ENCODE measurements around the gene GRK3. TPM values are rescaled to one million over a fixed set of nuclear protein-coding genes. Genes with fewer than 3 reads are reported as not detected.
"Not testable (repeated sequence)": the region's sequence is repeated elsewhere in the genome, so short reads cannot be mapped to it uniquely, and the experiment has no call there.

Gene GRK3
- polyA plus RNA-seq, 4 donors: 0.22 to 6.0 (median 2.0) TPM

DNA sequence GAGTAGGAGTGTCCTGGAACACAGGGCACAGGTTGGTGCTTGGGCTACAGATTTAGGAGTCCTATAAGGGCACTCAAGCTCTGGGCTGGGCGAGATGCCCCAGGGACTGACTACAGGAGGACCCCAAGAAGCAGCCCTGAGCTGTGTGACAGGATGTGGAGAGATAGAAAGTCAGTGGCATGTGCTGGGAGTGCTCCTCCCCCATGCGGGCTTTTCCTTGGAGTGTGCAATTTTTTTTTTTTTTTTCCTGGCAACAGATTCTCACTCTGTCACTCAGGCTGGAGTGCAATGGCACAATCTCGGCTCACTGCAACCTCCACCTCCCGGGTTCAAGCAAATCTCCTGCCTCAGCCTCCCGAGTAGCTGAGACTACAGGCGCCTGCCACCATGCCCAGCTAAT, 144.0 kb downstream of the GRK3 start:
- not testable (repeated sequence) for H3K27ac ChIP-seq (ENCODE audit: low read depth in 1 of 3, low read length in 2 of 3); H3K9me3 ChIP-seq (ENCODE audit: control insufficient read depth in 2 of 2, insufficient read depth in 1 of 2, low read depth in 1 of 2, low read length in 1 of 2); FAIRE-seq; H3K27me3 ChIP-seq (ENCODE audit: control insufficient read depth in 3 of 3, insufficient read depth in 3 of 3, low read length in 3 of 3); H3K4me1 ChIP-seq (ENCODE audit: control insufficient read depth in 3 of 3, insufficient read depth in 2 of 3, low read depth in 1 of 3, low read length in 2 of 3); H3K4me3 ChIP-seq (ENCODE audit: low read depth in 1 of 3, low read length in 3 of 3); H3K36me3 ChIP-seq (ENCODE audit: control insufficient read depth in 3 of 3, insufficient read depth in 2 of 3, low read depth in 1 of 3, low read length in 3 of 3); DNase-seq
- 82 to 90% (median 86%) methylated on average over 6 of the region's 6 CpGs for WGBS, 3 donors

- H3K4me3 ChIP-seq (ENCODE audit: low read depth in 1 of 3, low read length in 3 of 3): no peak overlapping the region
- FAIRE-seq: no peak
These were observed 145.3 kb downstream of the GRK3 start for GRCh38 chr22:25709758-25710157.

GRCh38 chr22:25710501-25710900, 146.0 kb downstream of the GRK3 start:
- Histone ChIP-seq H3K36me3 (ENCODE audit: control insufficient read depth in 3 of 3, insufficient read depth in 2 of 3, low read depth in 1 of 3, low read length in 3 of 3) (no peaks in the 10 kb centered on the region), H3K27me3 (ENCODE audit: control insufficient read depth in 3 of 3, insufficient read depth in 3 of 3, low read length in 3 of 3) (no peaks in the 10 kb centered on the region), H3K4me1 (ENCODE audit: control insufficient read depth in 3 of 3, insufficient read depth in 2 of 3, low read depth in 1 of 3, low read length in 2 of 3) (no peaks in the 10 kb centered on the region), H3K4me3 (ENCODE audit: low read depth in 1 of 3, low read length in 3 of 3) (no peak overlapping the region), H3K27ac (ENCODE audit: low read depth in 1 of 3, low read length in 2 of 3) (no peak overlapping the region), H3K9me3 (ENCODE audit: control insufficient read depth in 2 of 2, insufficient read depth in 1 of 2, low read depth in 1 of 2, low read length in 1 of 2) (no peaks in the 10 kb centered on the region)
- FAIRE-seq: no peak
- WGBS, 3 donors: 88 to 97% (median 93%) methylated on average over 7 of the region's 7 CpGs
- DNase-seq: no peak

More at GRCh38 chr22:25709758-25710157, 145.3 kb downstream of the GRK3 start:
- no peak for DNase-seq
- Histone ChIP-seq H3K9me3 (ENCODE audit: control insufficient read depth in 2 of 2, insufficient read depth in 1 of 2, low read depth in 1 of 2, low read length in 1 of 2) (no peaks in the 10 kb centered on the region), H3K27me3 (ENCODE audit: control insufficient read depth in 3 of 3, insufficient read depth in 3 of 3, low read length in 3 of 3) (no peaks in the 10 kb centered on the region), H3K27ac (ENCODE audit: low read depth in 1 of 3, low read length in 2 of 3) (no peak overlapping the region), H3K36me3 (ENCODE audit: control insufficient read depth in 3 of 3, insufficient read depth in 2 of 3, low read depth in 1 of 3, low read length in 3 of 3) (no peaks in the 10 kb centered on the region), H3K4me1 (ENCODE audit: control insufficient read depth in 3 of 3, insufficient read depth in 2 of 3, low read depth in 1 of 3, low read length in 2 of 3) (no peaks in the 10 kb centered on the region)
- WGBS, 3 donors: 71 to 85% (median 72%) methylated on average over 6 of the region's 6 CpGs

- Histone ChIP-seq H3K4me1 (ENCODE audit: control insufficient read depth in 3 of 3, insufficient read depth in 2 of 3, low read depth in 1 of 3, low read length in 2 of 3) (no peaks in the 10 kb centered on the region), H3K27me3 (ENCODE audit: control insufficient read depth in 3 of 3, insufficient read depth in 3 of 3, low read length in 3 of 3) (no peaks in the 10 kb centered on the region), H3K9me3 (ENCODE audit: control insufficient read depth in 2 of 2, insufficient read depth in 1 of 2, low read depth in 1 of 2, low read length in 1 of 2) (no peaks in the 10 kb centered on the region), H3K4me3 (ENCODE audit: low read depth in 1 of 3, low read length in 3 of 3) (no peak overlapping the region), H3K27ac (ENCODE audit: low read depth in 1 of 3, low read length in 2 of 3) (no peak overlapping the region), H3K36me3 (ENCODE audit: control insufficient read depth in 3 of 3, insufficient read depth in 2 of 3, low read depth in 1 of 3, low read length in 3 of 3) (no peaks in the 10 kb centered on the region)
- FAIRE-seq (no peak), DNase-seq (no peak)
- 79 to 83% (median 83%) methylated on average over 6 of the region's 6 CpGs for WGBS, 3 donors
These were observed 147.0 kb downstream of the GRK3 start for GRCh38 chr22:25711491-25711890.

GRCh38 chr22:25712661-25713400, 148.4 kb downstream of the GRK3 start:
- Histone ChIP-seq H3K4me3 (ENCODE audit: low read depth in 1 of 3, low read length in 3 of 3) (no peak overlapping the region), H3K27me3 (ENCODE audit: control insufficient read depth in 3 of 3, insufficient read depth in 3 of 3, low read length in 3 of 3) (no peaks in the 10 kb centered on the region), H3K4me1 (ENCODE audit: control insufficient read depth in 3 of 3, insufficient read depth in 2 of 3, low read depth in 1 of 3, low read length in 2 of 3) (no peaks in the 10 kb centered on the region), H3K36me3 (ENCODE audit: control insufficient read depth in 3 of 3, insufficient read depth in 2 of 3, low read depth in 1 of 3, low read length in 3 of 3) (no peaks in the 10 kb centered on the region), H3K9me3 (ENCODE audit: control insufficient read depth in 2 of 2, insufficient read depth in 1 of 2, low read depth in 1 of 2, low read length in 1 of 2) (no peaks in the 10 kb centered on the region), H3K27ac (ENCODE audit: low read depth in 1 of 3, low read length in 2 of 3) (no peak overlapping the region)
- DNase-seq: no peak
- WGBS, 3 donors: 86 to 90% (median 87%) methylated on average over 7 of the region's 7 CpGs
- FAIRE-seq: no peak

- Histone ChIP-seq H3K4me3 (ENCODE audit: low read depth in 1 of 3, low read length in 3 of 3) (no peak overlapping the region), H3K27me3 (ENCODE audit: control insufficient read depth in 3 of 3, insufficient read depth in 3 of 3, low read length in 3 of 3) (no peaks in the 10 kb centered on the region), H3K4me1 (ENCODE audit: control insufficient read depth in 3 of 3, insufficient read depth in 2 of 3, low read depth in 1 of 3, low read length in 2 of 3) (no peaks in the 10 kb centered on the region), H3K36me3 (ENCODE audit: control insufficient read depth in 3 of 3, insufficient read depth in 2 of 3, low read depth in 1 of 3, low read length in 3 of 3) (no peaks in the 10 kb centered on the region), H3K9me3 (ENCODE audit: control insufficient read depth in 2 of 2, insufficient read depth in 1 of 2, low read depth in 1 of 2, low read length in 1 of 2) (no peaks in the 10 kb centered on the region), H3K27ac (ENCODE audit: low read depth in 1 of 3, low read length in 2 of 3) (no peak overlapping the region)
- DNase-seq (no peak), FAIRE-seq (no peak)
- 83 to 93% (median 90%) methylated on average over 7 of the region's 7 CpGs for WGBS, 3 donors
These were observed 149.6 kb downstream of the GRK3 start for GRCh38 chr22:25714070-25714469.

DNA sequence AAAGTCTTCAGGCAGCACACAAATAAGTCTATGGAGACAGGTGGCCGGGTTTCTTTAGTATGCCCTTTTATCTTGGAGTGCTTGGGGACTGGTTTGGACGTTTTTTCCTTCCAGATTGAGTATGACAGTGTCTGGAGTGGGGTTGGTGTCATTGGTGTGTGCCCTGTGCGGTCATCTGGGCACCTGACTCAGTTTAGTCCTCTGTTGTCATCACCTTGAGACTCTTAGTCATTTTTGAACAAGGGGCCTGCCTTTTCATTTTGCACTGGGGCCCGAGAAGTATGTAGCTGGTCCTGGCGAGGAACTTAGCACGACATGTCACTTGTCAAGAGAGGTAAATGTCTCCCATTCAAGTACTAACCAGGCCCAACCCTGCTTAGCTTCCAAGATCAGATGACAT, 150.3 kb downstream of the GRK3 start:
- no peaks in the 10 kb centered on the region for H3K36me3 ChIP-seq (ENCODE audit: control insufficient read depth in 3 of 3, insufficient read depth in 2 of 3, low read depth in 1 of 3, low read length in 3 of 3)
- H3K4me1 ChIP-seq (ENCODE audit: control insufficient read depth in 3 of 3, insufficient read depth in 2 of 3, low read depth in 1 of 3, low read length in 2 of 3): no peaks in the 10 kb centered on the region
- FAIRE-seq: no peak
- no peaks in the 10 kb centered on the region for H3K9me3 ChIP-seq (ENCODE audit: control insufficient read depth in 2 of 2, insufficient read depth in 1 of 2, low read depth in 1 of 2, low read length in 1 of 2)
- 62 to 76% (median 64%) methylated on average over 6 of the region's 6 CpGs for WGBS, 3 donors
- DNase-seq: no peak
- H3K4me3 ChIP-seq (ENCODE audit: low read depth in 1 of 3, low read length in 3 of 3): no peak overlapping the region
- H3K27ac ChIP-seq (ENCODE audit: low read depth in 1 of 3, low read length in 2 of 3): no peak overlapping the region
- H3K27me3 ChIP-seq (ENCODE audit: control insufficient read depth in 3 of 3, insufficient read depth in 3 of 3, low read length in 3 of 3): no peaks in the 10 kb centered on the region

- Histone ChIP-seq H3K27me3 (ENCODE audit: control insufficient read depth in 3 of 3, insufficient read depth in 3 of 3, low read length in 3 of 3) (no peaks in the 10 kb centered on the region), H3K4me1 (ENCODE audit: control insufficient read depth in 3 of 3, insufficient read depth in 2 of 3, low read depth in 1 of 3, low read length in 2 of 3) (no peaks in the 10 kb centered on the region), H3K36me3 (ENCODE audit: control insufficient read depth in 3 of 3, insufficient read depth in 2 of 3, low read depth in 1 of 3, low read length in 3 of 3) (no peaks in the 10 kb centered on the region), H3K27ac (ENCODE audit: low read depth in 1 of 3, low read length in 2 of 3) (no peak overlapping the region), H3K4me3 (ENCODE audit: low read depth in 1 of 3, low read length in 3 of 3) (no peak overlapping the region), H3K9me3 (ENCODE audit: control insufficient read depth in 2 of 2, insufficient read depth in 1 of 2, low read depth in 1 of 2, low read length in 1 of 2) (no peaks in the 10 kb centered on the region)
- no peak for DNase-seq
- 85 to 93% (median 89%) methylated on average over 10 of the region's 10 CpGs for WGBS, 3 donors
- FAIRE-seq: no peak
These were observed 152.2 kb downstream of the GRK3 start for GRCh38 chr22:25716637-25717036.

Data from small intestine (tissue), 7 donors.